DOHH2 (cell line): ENCODE measurements around the gene ATP8B4.

Experiments used
- H3F3A ChIP-seq: fragments of 200-600 bp; sonication (generic), shearing (Covaris generic); 2 replicates; pipeline ENCODE4 v1.6.0; 2016; ENCODE audit warnings: antibody characterized with exemption, mild to moderate bottlenecking; ENCODE audit not compliant: control insufficient read depth, insufficient read depth
- H3K27ac ChIP-seq: fragments of 200-600 bp; sonication (generic); 2 replicates; pipeline ENCODE4 v1.5.1; 2014; ENCODE audit warnings: low read depth, mild to moderate bottlenecking, low read length, moderate library complexity
- H3K27me3 ChIP-seq: fragments of 200-600 bp; sonication (generic); 2 replicates; pipeline ENCODE4 v1.6.1; 2014; ENCODE audit warnings: mild to moderate bottlenecking, low read length, mixed read lengths; ENCODE audit not compliant: control insufficient read depth
- H3K36me3 ChIP-seq: fragments of 200-600 bp; sonication (generic); 2 replicates; pipeline ENCODE4 v1.6.1; 2014; ENCODE audit warnings: mild to moderate bottlenecking, low read length, moderate library complexity, mixed read lengths; ENCODE audit not compliant: control insufficient read depth
- H3K4me1 ChIP-seq: fragments of 200-600 bp; sonication (generic); 2 replicates; pipeline ENCODE4 v1.6.1; 2014; ENCODE audit warnings: mild to moderate bottlenecking, low read length, mixed read lengths; ENCODE audit not compliant: control insufficient read depth
- H3K4me2 ChIP-seq: fragments of 200-600 bp; sonication (generic); 2 replicates; pipeline ENCODE4 v1.6.0; 2014; ENCODE audit warnings: mild to moderate bottlenecking, low read length, moderate library complexity
- H3K4me3 ChIP-seq: fragments of 200-600 bp; sonication (generic); 2 replicates; pipeline ENCODE4 v1.5.1; 2014; ENCODE audit warnings: mild to moderate bottlenecking, low read length, mixed read lengths
- H3K79me2 ChIP-seq: fragments of 200-600 bp; sonication (generic); 2 replicates; pipeline ENCODE4 v1.6.1; 2014; ENCODE audit warnings: mild to moderate bottlenecking, low read length, mixed read lengths; ENCODE audit not compliant: control insufficient read depth
- H3K9me2 ChIP-seq: fragments of 200-600 bp; sonication (generic); replicated peaks from 2 replicates; pipeline ENCODE4 v1.6.1; 2014; ENCODE audit warnings: mild to moderate bottlenecking, low read length, mixed read lengths; ENCODE audit not compliant: control insufficient read depth
- H3K9me3 ChIP-seq: fragments of 200-600 bp; sonication (generic); 2 replicates; pipeline ENCODE4 v1.6.1; 2014; ENCODE audit warnings: antibody characterized with exemption, low read length, mixed read lengths; ENCODE audit not compliant: control insufficient read depth, insufficient read depth
- H4K20me1 ChIP-seq: fragments of 200-600 bp; sonication (generic); 2 replicates; pipeline ENCODE4 v1.6.0; 2014; ENCODE audit warnings: low read depth, mild to moderate bottlenecking, antibody characterized with exemption, low read length, moderate library complexity; ENCODE audit not compliant: control insufficient read depth, insufficient read depth
- CTCF ChIP-seq: fragments of 200-600 bp; sonication (generic); IDR thresholded peaks from one replicate; pipeline ENCODE4 v1.5.1; 2014; ENCODE audit warnings: antibody characterized with exemption, mild to moderate bottlenecking, low read depth, low read length; ENCODE audit not compliant: poor library complexity, severe bottlenecking
- EZH2phosphoT487 ChIP-seq: fragments of 200-600 bp; sonication (generic); IDR thresholded peaks from 2 replicates; pipeline ENCODE4 v1.6.1; 2017; ENCODE audit warnings: borderline replicate concordance, mild to moderate bottlenecking, antibody characterized with exemption, low read length, moderate library complexity, mixed read lengths

Gene ATP8B4

GRCh38 chr15:49900006-49900902 is 218.8 kb downstream of the ATP8B4 start:
- Histone ChIP-seq H3K4me1 (no peaks in the 10 kb centered on the region), H3K36me3 (no peaks in the 10 kb centered on the region), H3K9me2 (no peaks in the 10 kb centered on the region), H3K9me3 (no peaks in the 10 kb centered on the region), H3K4me2 (no peak overlapping the region), H3K4me3 (no peak overlapping the region), H4K20me1 (no peaks in the 10 kb centered on the region), H3K79me2 (no peaks in the 10 kb centered on the region), H3K27me3 (no peaks in the 10 kb centered on the region), H3K27ac (no peak overlapping the region), H3F3A (no peaks in the 10 kb centered on the region)
- TF ChIP-seq EZH2phosphoT487, result no peak
- TF ChIP-seq CTCF, result no peak

GRCh38 chr15:49898575-49899283 is 220.3 kb downstream of the ATP8B4 start:
- Histone ChIP-seq H3F3A (no peaks in the 10 kb centered on the region), H3K27ac (no peak overlapping the region), H4K20me1 (no peaks in the 10 kb centered on the region), H3K9me2 (no peaks in the 10 kb centered on the region), H3K79me2 (no peaks in the 10 kb centered on the region), H3K27me3 (no peaks in the 10 kb centered on the region), H3K4me2 (no peak overlapping the region), H3K4me3 (no peak overlapping the region), H3K36me3 (no peaks in the 10 kb centered on the region), H3K9me3 (no peaks in the 10 kb centered on the region), H3K4me1 (no peaks in the 10 kb centered on the region)
- TF ChIP-seq EZH2phosphoT487, result no peak
- TF ChIP-seq CTCF, result no peak

- H3K9me2 ChIP-seq, result no peaks in the 10 kb centered on the region
- H3K36me3 ChIP-seq, result no peaks in the 10 kb centered on the region
- no peak overlapping the region for H3K4me3 ChIP-seq
- H3K79me2 ChIP-seq, result no peaks in the 10 kb centered on the region
- H3K27me3 ChIP-seq, result no peaks in the 10 kb centered on the region
- H3F3A ChIP-seq, result no peaks in the 10 kb centered on the region
- no peak for TF ChIP-seq EZH2phosphoT487
- TF ChIP-seq CTCF, result no peak
- no peaks in the 10 kb centered on the region for H4K20me1 ChIP-seq
- H3K9me3 ChIP-seq, result no peaks in the 10 kb centered on the region
- no peaks in the 10 kb centered on the region for H3K4me1 ChIP-seq
- H3K27ac ChIP-seq, result no peak overlapping the region
- no peak overlapping the region for H3K4me2 ChIP-seq
These were observed 220.9 kb downstream of the ATP8B4 start for GRCh38 chr15:49898097-49898496.
